Measurements from ENCODE around the gene PLIN3.

- TF ChIP-seq POLR2AphosphoS5 (IDR thresholded peaks at IDR 0.05; ENCODE audit: insufficient read depth in 1 of 2, low read depth in 1 of 2): no peak
- no peak for TF ChIP-seq CTCF (IDR thresholded peaks at IDR 0.05)
- TF ChIP-seq POLR2A (IDR thresholded peaks at IDR 0.05): no peak
Observed at GRCh38 chr19:4896372-4896771, 28.9 kb upstream of the PLIN3 start.
